H9 (cell line): ENCODE measurements around the gene ZNF169. TPM values are rescaled to one million over a fixed set of nuclear protein-coding genes. Genes with fewer than 3 reads are reported as not detected.

Experiments used
- DNase-seq: peaks from one replicate; pipeline ENCODE4 v3.0.0-alpha.2; 2017
- H2AFZ ChIP-seq: one replicate; pipeline ENCODE4 v1.6.1; 2013; ENCODE audit warnings: mild to moderate bottlenecking, low read length, control low read depth, moderate library complexity
- H2AK5ac ChIP-seq: 2 replicates; pipeline ENCODE4 v1.6.1; 2013; ENCODE audit warnings: low read length, control low read depth, mixed read lengths; ENCODE audit not compliant: insufficient read length
- H2BK120ac ChIP-seq: one replicate; pipeline ENCODE4 v1.6.1; 2013; ENCODE audit warnings: low read depth, mild to moderate bottlenecking, low read length, control low read depth, inconsistent platforms; ENCODE audit not compliant: poor library complexity, severe bottlenecking
- H2BK12ac ChIP-seq: 2 replicates; pipeline ENCODE4 v1.6.1; 2013; ENCODE audit warnings: low read length, control low read depth, mixed read lengths, low read depth; ENCODE audit not compliant: insufficient read length
- H2BK15ac ChIP-seq: 2 replicates; pipeline ENCODE4 v1.6.1; 2013; ENCODE audit warnings: low read depth, low read length, control low read depth
- H2BK20ac ChIP-seq: one replicate; pipeline ENCODE4 v1.6.1; 2013; ENCODE audit warnings: low read depth, mild to moderate bottlenecking, low read length, control low read depth, inconsistent platforms; ENCODE audit not compliant: poor library complexity, severe bottlenecking
- H2BK5ac ChIP-seq: 2 replicates; pipeline ENCODE4 v1.6.1; 2013; ENCODE audit warnings: low read length, control low read depth, mixed read lengths; ENCODE audit not compliant: insufficient read length
- H3K14ac ChIP-seq: 2 replicates; pipeline ENCODE4 v1.6.1; 2013; ENCODE audit warnings: low read length, control low read depth; ENCODE audit not compliant: insufficient read depth
- H3K18ac ChIP-seq: 2 replicates; pipeline ENCODE4 v1.6.1; 2013; ENCODE audit warnings: low read depth, mild to moderate bottlenecking, mixed read lengths, low read length, control low read depth; ENCODE audit not compliant: insufficient read length
- H3K23ac ChIP-seq: 2 replicates; pipeline ENCODE4 v1.6.1; 2013; ENCODE audit warnings: low read length, control low read depth, mixed read lengths, low read depth; ENCODE audit not compliant: insufficient read length
- H3K23me2 ChIP-seq: 2 replicates; pipeline ENCODE4 v1.6.1; 2013; ENCODE audit warnings: low read depth, mild to moderate bottlenecking, mixed read lengths, low read length, control low read depth; ENCODE audit not compliant: insufficient read length, poor library complexity, severe bottlenecking
- H3K27ac ChIP-seq: 2 replicates; pipeline ENCODE4 v1.5.1; 2013; ENCODE audit warnings: low read length, control low read depth, mixed read lengths, low read depth; ENCODE audit not compliant: insufficient read length
- H3K27me3 ChIP-seq: 2 replicates; pipeline ENCODE4 v1.6.1; 2013; ENCODE audit warnings: low read length, control low read depth, inconsistent platforms; ENCODE audit not compliant: insufficient read depth
- H3K4ac ChIP-seq: 2 replicates; pipeline ENCODE4 v1.6.1; 2013; ENCODE audit warnings: low read depth, mild to moderate bottlenecking, control low read depth, inconsistent platforms, low read length, moderate library complexity
- H3K4me1 ChIP-seq: 2 replicates; pipeline ENCODE4 v1.6.1; 2013; ENCODE audit warnings: low read length, control low read depth, inconsistent platforms; ENCODE audit not compliant: insufficient read depth
- H3K4me2 ChIP-seq: 2 replicates; pipeline ENCODE4 v1.6.1; 2013; ENCODE audit warnings: low read length, control low read depth, mixed read lengths; ENCODE audit not compliant: insufficient read length, insufficient read depth
- H3K56ac ChIP-seq: 2 replicates; pipeline ENCODE4 v1.6.1; 2013; ENCODE audit warnings: low read depth, mild to moderate bottlenecking, mixed read lengths, low read length, control low read depth; ENCODE audit not compliant: insufficient read length
- H3K79me1 ChIP-seq: 2 replicates; pipeline ENCODE4 v1.6.1; 2013; ENCODE audit warnings: low read depth, mild to moderate bottlenecking, moderate library complexity, low read length, control low read depth, inconsistent platforms; ENCODE audit not compliant: insufficient read depth, poor library complexity, severe bottlenecking
- H3K79me2 ChIP-seq: 2 replicates; pipeline ENCODE4 v1.6.1; 2013; ENCODE audit warnings: low read length, control low read depth, inconsistent platforms; ENCODE audit not compliant: insufficient read depth
- H3K9ac ChIP-seq: 2 replicates; pipeline ENCODE4 v1.6.1; 2013; ENCODE audit warnings: low read length, control low read depth, mixed read lengths; ENCODE audit not compliant: insufficient read length; ENCODE audit errors: extremely low read depth
- H3K9me3 ChIP-seq: one replicate; pipeline ENCODE4 v1.6.1; 2013; ENCODE audit warnings: low read depth, low read length, inconsistent platforms; ENCODE audit not compliant: control insufficient read depth
- H3T11ph ChIP-seq: one replicate; pipeline ENCODE4 v1.6.1; 2013; ENCODE audit warnings: mild to moderate bottlenecking, low read length, control low read depth, inconsistent platforms
- H4K20me1 ChIP-seq: one replicate; pipeline ENCODE4 v1.6.1; 2013; ENCODE audit not compliant: control insufficient read depth, insufficient read length, insufficient read depth
- H4K5ac ChIP-seq: 2 replicates; pipeline ENCODE4 v1.6.1; 2013; ENCODE audit warnings: low read depth, mild to moderate bottlenecking, mixed read lengths, low read length, control low read depth; ENCODE audit not compliant: insufficient read length
- H4K8ac ChIP-seq: replicated peaks from 2 replicates; pipeline ENCODE4 v1.6.1; 2013; ENCODE audit warnings: low read length, control low read depth, mixed read lengths, low read depth; ENCODE audit not compliant: insufficient read length
- H4K91ac ChIP-seq: 2 replicates; pipeline ENCODE4 v1.6.1; 2013; ENCODE audit warnings: low read depth, mild to moderate bottlenecking, moderate library complexity, mixed read lengths, low read length, control low read depth; ENCODE audit not compliant: insufficient read length
- H3K27ac Mint-ChIP-seq, 3 experiments: 2 replicates in 2 of 3; 3 replicates in 1 of 3; pipeline ENCODE4 v1.8.0; 2020 to 2021; ENCODE audit warnings: mixed read lengths in 3 of 3, mild to moderate bottlenecking in 1 of 3, moderate library complexity in 1 of 3
- H3K27me3 Mint-ChIP-seq: 2 replicates; pipeline ENCODE4 v1.8.0; 2021; ENCODE audit warnings: low read depth, mild to moderate bottlenecking, moderate library complexity, mixed read lengths
- H3K36me3 Mint-ChIP-seq, 3 experiments: 2 replicates in 2 of 3; 3 replicates in 1 of 3; pipeline ENCODE4 v1.8.0; 2020 to 2021; ENCODE audit warnings: low read depth in 3 of 3, mixed read lengths in 3 of 3; ENCODE audit not compliant: insufficient read depth in 1 of 3
- H3K4me1 Mint-ChIP-seq, 2 experiments: 2 replicates each; pipeline ENCODE4 v1.8.0; 2020; ENCODE audit warnings: mixed read lengths in 2 of 2
- H3K4me3 Mint-ChIP-seq, 2 experiments: 2 replicates in 1 of 2; 3 replicates in 1 of 2; pipeline ENCODE4 v1.8.0; 2020 to 2021; ENCODE audit warnings: mild to moderate bottlenecking in 2 of 2, mixed read lengths in 2 of 2, moderate library complexity in 1 of 2
- H3K9me3 Mint-ChIP-seq, 2 experiments: 2 replicates in 1 of 2; 3 replicates in 1 of 2; pipeline ENCODE4 v1.8.0; 2020; ENCODE audit warnings: mild to moderate bottlenecking in 2 of 2, mixed read lengths in 2 of 2, moderate library complexity in 1 of 2
- CTCF ChIP-seq: fragments of 200-600 bp; sonication (generic); conservative IDR thresholded peaks from 3 replicates; pipeline ENCODE4 v1.8.0; 2021; ENCODE audit warnings: antibody characterized with exemption, mild to moderate bottlenecking
- WGBS: extraction: QIAGEN DNeasy Blood & Tissue Kit; methylation state at CpG from one replicate; pipeline ENCODE4 v1.1.7; 2013; ENCODE audit warnings: missing lambda C conversion rate, low lambda C conversion rate, mixed read lengths; ENCODE audit not compliant: insufficient read length; ENCODE audit errors: extremely low coverage; 5-methylcytosine and 5-hydroxymethylcytosine counted together
- total RNA-seq: library from RNA; stranded (reverse); gene quantifications from 2 replicates; pipeline ENCODE4 v1.2.1, GENCODE V29; 2021

ZNF169 gene
- total RNA-seq, 1 experiment from 2014 or later = 4.8 TPM

- no peak for DNase-seq
- H2AFZ ChIP-seq = no peak overlapping the region
- no peaks in the 10 kb centered on the region for H3K23me2 ChIP-seq
- no peaks in the 10 kb centered on the region for H3K27me3 ChIP-seq
- no peak overlapping the region for H4K5ac ChIP-seq
- Mint-ChIP-seq H3K4me3 (no peak overlapping the region), H3K9me3 (peaks cover under 1% of the 10 kb centered on the region in 2 experiments; a peak in 2 of 5 replicates), H3K27me3 (no peaks in the 10 kb centered on the region), H3K4me1 (peaks cover 9 to 11% of the 10 kb centered on the region in 2 experiments), H3K27ac (no peak overlapping the region), H3K36me3 (peaks cover 12 to 32% (median 19%) of the 10 kb centered on the region in 3 experiments)
- no peak overlapping the region for H2BK12ac ChIP-seq
- H3T11ph ChIP-seq = no peak overlapping the region
- no peak overlapping the region for H3K14ac ChIP-seq
- no peak overlapping the region for H3K9ac ChIP-seq
- no peaks in the 10 kb centered on the region for H4K20me1 ChIP-seq
- no peak overlapping the region for H3K56ac ChIP-seq
- no peak overlapping the region for H4K91ac ChIP-seq
- no peak overlapping the region for H3K18ac ChIP-seq
- H2BK15ac ChIP-seq = no peak overlapping the region
- H3K27ac ChIP-seq = no peak overlapping the region
- H3K4me2 ChIP-seq = no peak overlapping the region
- no peak for TF ChIP-seq CTCF
- no peaks in the 10 kb centered on the region for H3K4me1 ChIP-seq
- no peak overlapping the region for H2BK5ac ChIP-seq
- H2AK5ac ChIP-seq = no peak overlapping the region
- H3K79me2 ChIP-seq = no peaks in the 10 kb centered on the region; the same call in 1 of the 2 replicates
- no CpG with 5 or more reads among the region's 3 CpGs for WGBS
- no peaks in the 10 kb centered on the region for H3K79me1 ChIP-seq
- H3K4ac ChIP-seq = no peak overlapping the region
- no peak overlapping the region for H2BK120ac ChIP-seq
- no peak overlapping the region for H4K8ac ChIP-seq
- H3K9me3 ChIP-seq = no peaks in the 10 kb centered on the region
- H3K23ac ChIP-seq = no peak overlapping the region
- no peak overlapping the region for H2BK20ac ChIP-seq
Observed at GRCh38 chr9:94286116-94286515, 27.0 kb downstream of the ZNF169 start.
